ENCODE data around the gene FAM149A.

Gene FAM149A

DNA sequence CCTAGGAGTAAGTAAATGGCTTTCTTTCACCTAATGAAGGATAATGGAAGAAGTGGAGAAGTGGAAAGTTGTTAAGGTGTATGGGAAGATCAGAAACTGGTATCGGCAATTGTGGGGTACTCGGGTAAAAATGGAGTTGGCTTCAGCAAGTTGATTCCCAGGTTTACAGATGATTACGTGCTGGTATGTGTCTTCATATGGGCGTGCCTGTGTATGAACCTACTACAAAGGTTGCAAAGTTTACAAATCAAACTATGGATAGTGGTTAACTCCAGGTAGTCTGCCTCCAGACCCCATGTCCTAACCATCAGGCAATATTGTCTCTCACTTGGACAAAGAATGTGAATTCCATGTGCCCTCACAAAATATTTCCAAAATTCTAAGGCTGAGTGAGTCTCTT is 34.8 kb upstream of the FAM149A start:
- ChIA-PET POLR2A (no interaction called here), CTCF (interaction anchor here (0.9 kb wide), 1 partner anchor 63 kb away, joined by 3 read pairs; no protein-coding TSS in a partner anchor)
- Histone ChIP-seq H3K4me1 (ENCODE audit: control insufficient read depth, insufficient read depth, low read length) (no peaks in the 10 kb centered on the region; the same call in 1 of the 2 replicates), H3K4me3 (ENCODE audit: low read depth, low read length) (no peak overlapping the region), H3K27ac (ENCODE audit: extremely low read depth, low read depth, low read length) (no peak overlapping the region), H3K9me3 (ENCODE audit: control insufficient read depth, insufficient read depth, low read depth, low read length) (no peaks in the 10 kb centered on the region), H3K36me3 (ENCODE audit: control insufficient read depth in 2 of 2, insufficient read depth in 1 of 2, low read length in 2 of 2) (no peaks in the 10 kb centered on the region)
- TF ChIP-seq KLF1 (tag by site-specific recombination; IDR thresholded peaks at IDR 0.05) (no peak), ZSCAN16 (tag by site-specific recombination; IDR thresholded peaks at IDR 0.05) (no peak), ZNF16 (tag by site-specific recombination; IDR thresholded peaks at IDR 0.05; ENCODE audit: low read depth) (no peak), ZNF626 (tag by site-specific recombination; IDR thresholded peaks at IDR 0.05) (no peak), SETDB1 (IDR thresholded peaks at IDR 0.05; ENCODE audit: insufficient read length, low read length) (no peak), YY2 (tag by site-specific recombination; IDR thresholded peaks at IDR 0.05) (no peak), ZNF76 (tag by site-specific recombination; IDR thresholded peaks at IDR 0.05; ENCODE audit: borderline replicate concordance, low read depth) (no peak), ZFP3 (tag by site-specific recombination; IDR thresholded peaks at IDR 0.05; ENCODE audit: low read depth) (no peak), ZBTB8A (tag by site-specific recombination; IDR thresholded peaks at IDR 0.05) (no peak), ZNF366 (tag by site-specific recombination; conservative IDR thresholded peaks at IDR 0.05) (no peak), ZNF785 (tag by site-specific recombination; IDR thresholded peaks at IDR 0.05) (no peak), SP7 (tag by site-specific recombination; IDR thresholded peaks at IDR 0.05) (no peak)
- TF ChIP-seq, protein P1, sequence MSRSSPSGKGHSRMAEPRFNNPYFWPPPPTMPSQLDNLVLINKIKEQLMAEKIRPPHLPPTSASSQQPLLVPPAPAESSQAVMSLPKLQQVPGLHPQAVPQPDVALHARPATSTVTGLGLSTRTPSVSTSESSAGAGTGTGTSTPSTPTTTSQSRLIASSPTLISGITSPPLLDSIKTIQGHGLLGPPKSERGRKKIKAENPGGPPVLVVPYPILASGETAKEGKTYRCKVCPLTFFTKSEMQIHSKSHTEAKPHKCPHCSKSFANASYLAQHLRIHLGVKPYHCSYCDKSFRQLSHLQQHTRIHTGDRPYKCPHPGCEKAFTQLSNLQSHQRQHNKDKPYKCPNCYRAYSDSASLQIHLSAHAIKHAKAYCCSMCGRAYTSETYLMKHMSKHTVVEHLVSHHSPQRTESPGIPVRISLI (tag by site-specific recombination; IDR thresholded peaks at IDR 0.05) = no peak
- TF ChIP-seq, protein P2, sequence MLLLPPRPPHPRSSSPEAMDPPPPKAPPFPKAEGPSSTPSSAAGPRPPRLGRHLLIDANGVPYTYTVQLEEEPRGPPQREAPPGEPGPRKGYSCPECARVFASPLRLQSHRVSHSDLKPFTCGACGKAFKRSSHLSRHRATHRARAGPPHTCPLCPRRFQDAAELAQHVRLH (tag by site-specific recombination; IDR thresholded peaks at IDR 0.05) = no peak
- TF ChIP-seq, protein P3, sequence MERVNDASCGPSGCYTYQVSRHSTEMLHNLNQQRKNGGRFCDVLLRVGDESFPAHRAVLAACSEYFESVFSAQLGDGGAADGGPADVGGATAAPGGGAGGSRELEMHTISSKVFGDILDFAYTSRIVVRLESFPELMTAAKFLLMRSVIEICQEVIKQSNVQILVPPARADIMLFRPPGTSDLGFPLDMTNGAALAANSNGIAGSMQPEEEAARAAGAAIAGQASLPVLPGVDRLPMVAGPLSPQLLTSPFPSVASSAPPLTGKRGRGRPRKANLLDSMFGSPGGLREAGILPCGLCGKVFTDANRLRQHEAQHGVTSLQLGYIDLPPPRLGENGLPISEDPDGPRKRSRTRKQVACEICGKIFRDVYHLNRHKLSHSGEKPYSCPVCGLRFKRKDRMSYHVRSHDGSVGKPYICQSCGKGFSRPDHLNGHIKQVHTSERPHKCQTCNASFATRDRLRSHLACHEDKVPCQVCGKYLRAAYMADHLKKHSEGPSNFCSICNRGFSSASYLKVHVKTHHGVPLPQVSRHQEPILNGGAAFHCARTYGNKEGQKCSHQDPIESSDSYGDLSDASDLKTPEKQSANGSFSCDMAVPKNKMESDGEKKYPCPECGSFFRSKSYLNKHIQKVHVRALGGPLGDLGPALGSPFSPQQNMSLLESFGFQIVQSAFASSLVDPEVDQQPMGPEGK (tag by site-specific recombination; IDR thresholded peaks at IDR 0.05) = no peak

DNA sequence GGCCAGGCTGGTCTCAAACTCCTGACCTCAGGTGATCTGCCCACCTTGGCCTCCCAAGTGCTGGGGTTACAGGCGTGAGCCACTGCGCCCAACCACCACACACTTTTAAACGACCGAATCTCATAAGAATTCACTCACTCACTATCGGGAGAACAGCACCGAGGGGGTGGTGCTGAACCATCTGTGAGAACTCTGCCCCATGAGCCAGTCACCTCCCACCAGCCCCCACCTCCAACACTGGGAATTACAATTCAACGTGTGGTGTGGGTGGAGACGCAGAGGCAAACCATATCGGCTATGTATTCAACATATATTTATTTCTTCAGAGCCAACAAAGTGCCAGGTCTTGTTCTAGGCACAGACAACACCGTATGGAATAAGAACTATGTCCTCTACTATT is 32.0 kb upstream of the FAM149A start:
- Histone ChIP-seq H3K27ac (ENCODE audit: extremely low read depth, low read depth, low read length) (no peak overlapping the region), H3K36me3 (ENCODE audit: control insufficient read depth in 2 of 2, insufficient read depth in 1 of 2, low read length in 2 of 2) (no peaks in the 10 kb centered on the region), H3K4me1 (ENCODE audit: control insufficient read depth, insufficient read depth, low read length) (no peaks in the 10 kb centered on the region; the same call in 1 of the 2 replicates), H3K9me3 (ENCODE audit: control insufficient read depth, insufficient read depth, low read depth, low read length) (no peaks in the 10 kb centered on the region), H3K4me3 (ENCODE audit: low read depth, low read length) (no peak overlapping the region)
- TF ChIP-seq EGR2 (tag by site-specific recombination; IDR thresholded peaks at IDR 0.05; ENCODE audit: low read depth) = 0 out of 2 replicates have a peak, but pooled peaks have one; percentile 33
- TF ChIP-seq, protein P4, sequence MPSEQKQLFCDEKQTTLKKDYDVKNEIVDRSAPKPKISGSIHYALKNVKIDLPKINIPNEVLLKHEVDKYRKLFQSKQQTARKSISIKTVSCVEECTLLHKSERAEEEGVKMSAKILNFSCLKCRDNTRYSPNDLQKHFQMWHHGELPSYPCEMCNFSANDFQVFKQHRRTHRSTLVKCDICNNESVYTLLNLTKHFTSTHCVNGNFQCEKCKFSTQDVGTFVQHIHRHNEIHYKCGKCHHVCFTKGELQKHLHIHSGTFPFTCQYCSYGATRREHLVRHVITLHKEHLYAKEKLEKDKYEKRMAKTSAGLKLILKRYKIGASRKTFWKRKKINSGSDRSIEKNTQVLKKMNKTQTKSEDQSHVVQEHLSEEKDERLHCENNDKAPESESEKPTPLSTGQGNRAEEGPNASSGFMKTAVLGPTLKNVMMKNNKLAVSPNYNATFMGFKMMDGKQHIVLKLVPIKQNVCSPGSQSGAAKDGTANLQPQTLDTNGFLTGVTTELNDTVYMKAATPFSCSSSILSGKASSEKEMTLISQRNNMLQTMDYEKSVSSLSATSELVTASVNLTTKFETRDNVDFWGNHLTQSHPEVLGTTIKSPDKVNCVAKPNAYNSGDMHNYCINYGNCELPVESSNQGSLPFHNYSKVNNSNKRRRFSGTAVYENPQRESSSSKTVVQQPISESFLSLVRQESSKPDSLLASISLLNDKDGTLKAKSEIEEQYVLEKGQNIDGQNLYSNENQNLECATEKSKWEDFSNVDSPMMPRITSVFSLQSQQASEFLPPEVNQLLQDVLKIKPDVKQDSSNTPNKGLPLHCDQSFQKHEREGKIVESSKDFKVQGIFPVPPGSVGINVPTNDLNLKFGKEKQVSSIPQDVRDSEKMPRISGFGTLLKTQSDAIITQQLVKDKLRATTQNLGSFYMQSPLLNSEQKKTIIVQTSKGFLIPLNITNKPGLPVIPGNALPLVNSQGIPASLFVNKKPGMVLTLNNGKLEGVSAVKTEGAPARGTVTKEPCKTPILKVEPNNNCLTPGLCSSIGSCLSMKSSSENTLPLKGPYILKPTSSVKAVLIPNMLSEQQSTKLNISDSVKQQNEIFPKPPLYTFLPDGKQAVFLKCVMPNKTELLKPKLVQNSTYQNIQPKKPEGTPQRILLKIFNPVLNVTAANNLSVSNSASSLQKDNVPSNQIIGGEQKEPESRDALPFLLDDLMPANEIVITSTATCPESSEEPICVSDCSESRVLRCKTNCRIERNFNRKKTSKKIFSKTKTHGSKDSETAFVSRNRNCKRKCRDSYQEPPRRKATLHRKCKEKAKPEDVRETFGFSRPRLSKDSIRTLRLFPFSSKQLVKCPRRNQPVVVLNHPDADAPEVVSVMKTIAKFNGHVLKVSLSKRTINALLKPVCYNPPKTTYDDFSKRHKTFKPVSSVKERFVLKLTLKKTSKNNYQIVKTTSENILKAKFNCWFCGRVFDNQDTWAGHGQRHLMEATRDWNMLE (tag by site-specific recombination; conservative IDR thresholded peaks at IDR 0.05; ENCODE audit: low read depth) = no peak
- CTCF ChIA-PET = interaction anchor here (1.8 kb wide), 1 partner anchor 65 kb away, joined by 8 read pairs; no protein-coding TSS in a partner anchor
- POLR2A ChIA-PET = no interaction called here

Measured in HEK293 (cell line).